Measurements from ENCODE around the gene RHOXF2. TPM values are rescaled to one million over a fixed set of nuclear protein-coding genes. Genes with fewer than 3 reads are reported as not detected.
A peak's percentile ranks its signal among the peaks of the same experiment; 100 is the strongest.

The RHOXF2 gene
- total RNA-seq, 2 donors from 2014 or later = 10.0 TPM; not detected in 1

DNA sequence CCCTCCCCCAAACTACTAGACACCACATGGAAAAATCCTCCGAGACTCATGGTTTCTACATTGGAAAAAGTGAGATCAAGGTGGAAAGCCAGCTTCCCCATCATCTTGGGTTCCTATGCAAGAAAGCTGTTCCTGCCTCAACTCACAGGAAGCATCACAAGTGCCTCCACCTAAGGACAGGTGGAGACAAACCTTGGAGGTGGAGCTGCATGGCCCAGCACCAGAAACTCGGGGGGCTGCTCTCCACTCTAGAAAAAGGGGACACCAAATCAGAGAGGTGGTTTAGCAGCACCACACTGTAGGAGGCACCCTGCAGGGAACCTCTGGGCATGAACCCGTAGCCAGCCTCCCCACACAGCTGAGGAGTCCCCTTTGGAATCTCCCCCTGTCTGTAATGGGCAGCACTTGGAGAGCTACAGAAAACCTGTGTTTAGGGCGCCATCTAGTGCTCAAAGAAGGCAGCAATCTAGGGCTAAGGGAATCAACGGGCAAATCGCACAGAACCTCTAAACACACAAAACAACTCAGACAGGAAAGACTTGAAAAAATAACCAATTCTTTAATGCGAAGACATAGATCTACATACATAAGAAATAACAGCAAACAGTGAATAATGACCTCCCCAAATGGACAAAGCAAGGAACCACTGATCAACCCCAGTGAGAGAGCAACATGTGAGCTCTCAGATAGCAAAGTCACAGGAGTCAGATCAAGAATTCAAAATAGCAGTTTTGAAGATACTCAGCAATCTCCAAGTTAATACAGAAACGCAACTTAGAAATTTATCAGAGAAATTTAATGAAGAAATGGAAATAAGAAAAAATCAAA, 55.2 kb downstream of the RHOXF2 start:
- intact Hi-C loops (cut with DNase I) = loop anchor here (10.0 kb wide), 2 partner anchors 69 to 119 kb away; no protein-coding TSS in a partner anchor
- 22% methylated on average over 6 of the region's 8 CpGs for whole genome bisulfite sequencing
- Histone ChIP-seq H3K27ac (no peak overlapping the region), H3K36me3 (no peaks in the 10 kb centered on the region), H3K27me3 (replicated peaks; ENCODE audit: insufficient read depth) (no peaks in the 10 kb centered on the region), H3K4me1 (replicated peaks) (no peaks in the 10 kb centered on the region), H3K4me3 (no peak overlapping the region), H3K9me3 (no peaks in the 10 kb centered on the region)
- TF ChIP-seq POLR2A (IDR thresholded peaks at IDR 0.05) = no peak
- TF ChIP-seq, protein P1, sequence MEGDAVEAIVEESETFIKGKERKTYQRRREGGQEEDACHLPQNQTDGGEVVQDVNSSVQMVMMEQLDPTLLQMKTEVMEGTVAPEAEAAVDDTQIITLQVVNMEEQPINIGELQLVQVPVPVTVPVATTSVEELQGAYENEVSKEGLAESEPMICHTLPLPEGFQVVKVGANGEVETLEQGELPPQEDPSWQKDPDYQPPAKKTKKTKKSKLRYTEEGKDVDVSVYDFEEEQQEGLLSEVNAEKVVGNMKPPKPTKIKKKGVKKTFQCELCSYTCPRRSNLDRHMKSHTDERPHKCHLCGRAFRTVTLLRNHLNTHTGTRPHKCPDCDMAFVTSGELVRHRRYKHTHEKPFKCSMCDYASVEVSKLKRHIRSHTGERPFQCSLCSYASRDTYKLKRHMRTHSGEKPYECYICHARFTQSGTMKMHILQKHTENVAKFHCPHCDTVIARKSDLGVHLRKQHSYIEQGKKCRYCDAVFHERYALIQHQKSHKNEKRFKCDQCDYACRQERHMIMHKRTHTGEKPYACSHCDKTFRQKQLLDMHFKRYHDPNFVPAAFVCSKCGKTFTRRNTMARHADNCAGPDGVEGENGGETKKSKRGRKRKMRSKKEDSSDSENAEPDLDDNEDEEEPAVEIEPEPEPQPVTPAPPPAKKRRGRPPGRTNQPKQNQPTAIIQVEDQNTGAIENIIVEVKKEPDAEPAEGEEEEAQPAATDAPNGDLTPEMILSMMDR (IDR thresholded peaks at IDR 0.05) = peak in 3 of 4 experiments; percentile 37 to 50 (median 41)
- no peak for TF ChIP-seq POLR2AphosphoS5 (IDR thresholded peaks at IDR 0.05)
- DNase-seq (ENCODE audit: low spot score) = peak; percentile 15

Other genes starting within 250 kb of the RHOXF2 start
- gene NKAP, start 214.9 kb upstream of the RHOXF2 start, total RNA-seq = 10 to 100 TPM in 1 of 2 donors, 1 to 10 TPM in 1; 6.4 to 12.0 TPM
- under 1 TPM in 1 of 2 donors, not detected in 1; 0.97 TPM for gene RHOXF2B, start 80.9 kb upstream of the RHOXF2 start, total RNA-seq
- gene RHOXF1, start 42.7 kb upstream of the RHOXF2 start, total RNA-seq = 10 to 100 TPM in 1 of 2 donors, not detected in 1; 27.5 TPM
- 10 to 100 TPM; 20.5 to 21.3 TPM for gene ZBTB33, start 92.2 kb downstream of the RHOXF2 start, total RNA-seq
- under 1 TPM; 0.18 to 0.62 TPM for gene TMEM255A, start 152.8 kb downstream of the RHOXF2 start, total RNA-seq
- under 1 TPM in 1 of 2 donors, not detected in 1; 0.50 TPM for gene ATP1B4, start 203.5 kb downstream of the RHOXF2 start, total RNA-seq